WTC11 (cell line): Measurements from ENCODE around the gene AADACL4. TPM values are rescaled to one million over a fixed set of nuclear protein-coding genes. Genes with fewer than 3 reads are reported as not detected.

Source experiments
- ATAC-seq: fragments of 200-7000 bp; cut with Tn5 transposase; 2 replicates; pipeline ENCODE4 v1.10.0; 2021; ENCODE audit warnings: mild to moderate bottlenecking, moderate library complexity
- CTCF ChIA-PET: fragments of 300-600 bp; sonication (Branson Sonifier 250); formaldehyde crosslinking; loops from one replicate; lab custom pipeline; 2021; ENCODE audit warnings: antibody characterized with exemption; lab: Charles Lee
- POLR2A ChIA-PET: fragments of 350-600 bp; sonication (Branson Sonifier 250); formaldehyde crosslinking; loops from one replicate; lab custom pipeline; 2021; ENCODE audit warnings: antibody characterized with exemption; lab: Charles Lee
- DNase-seq: peaks from one replicate; pipeline ENCODE4 v3.0.0; 2021; ENCODE audit warnings: low spot score
- H3K27ac Mint-ChIP-seq: 2 replicates; pipeline ENCODE4 v1.8.0; 2021; ENCODE audit warnings: mixed read lengths
- H3K27me3 Mint-ChIP-seq: 2 replicates; pipeline ENCODE4 v1.8.0; 2021; ENCODE audit warnings: low read depth, mild to moderate bottlenecking, moderate library complexity, mixed read lengths
- H3K36me3 Mint-ChIP-seq: 2 replicates; pipeline ENCODE4 v1.8.0; 2021; ENCODE audit warnings: mixed read lengths
- H3K4me1 Mint-ChIP-seq: 2 replicates; pipeline ENCODE4 v1.8.0; 2022; ENCODE audit warnings: mixed read lengths
- H3K4me3 Mint-ChIP-seq: 2 replicates; pipeline ENCODE4 v1.8.0; 2021; ENCODE audit warnings: mild to moderate bottlenecking, moderate library complexity, mixed read lengths
- H3K9me3 Mint-ChIP-seq: 2 replicates; pipeline ENCODE4 v1.8.0; 2021; ENCODE audit warnings: mixed read lengths
- FOXK1 ChIP-seq: sonication (generic); formaldehyde crosslinking; IDR thresholded peaks from 2 replicates; pipeline ENCODE4 v1.8.0; 2022; ENCODE audit warnings: mild to moderate bottlenecking, moderate library complexity, missing genetic modification reagents
- HMGA2 ChIP-seq: fragments of 250-450 bp; sonication (Bioruptor Pico); IDR thresholded peaks from 2 replicates; pipeline ENCODE4 v1.4.0; 2021; ENCODE audit warnings: mild to moderate bottlenecking, moderate library complexity
- IRF2 ChIP-seq: sonication (generic); formaldehyde crosslinking; IDR thresholded peaks from 2 replicates; pipeline ENCODE4 v1.8.0; 2022; ENCODE audit warnings: low read depth, missing genetic modification reagents, borderline replicate concordance
- NFATC4 ChIP-seq: fragments of 250-450 bp; sonication (Bioruptor Pico); IDR thresholded peaks from 2 replicates; pipeline ENCODE4 v1.9.0; 2021; ENCODE audit warnings: mild to moderate bottlenecking
- NFYB ChIP-seq: sonication (generic); formaldehyde crosslinking; conservative IDR thresholded peaks from 2 replicates; pipeline ENCODE4 v1.8.0; 2022; ENCODE audit warnings: low read depth, missing genetic modification reagents
- NR3C1 ChIP-seq: sonication (generic); formaldehyde crosslinking; conservative IDR thresholded peaks from 2 replicates; pipeline ENCODE4 v1.8.1; 2023; ENCODE audit warnings: low read depth, mild to moderate bottlenecking, missing genetic modification reagents
- PRRX2 ChIP-seq: fragments of 250-450 bp; sonication (Bioruptor Pico); IDR thresholded peaks from 2 replicates; pipeline ENCODE4 v1.8.0; 2021; ENCODE audit warnings: mild to moderate bottlenecking
- SP1 ChIP-seq: sonication (generic); formaldehyde crosslinking; conservative IDR thresholded peaks from 2 replicates; pipeline ENCODE4 v1.8.1; 2022; ENCODE audit warnings: missing genetic modification reagents
- TP53 ChIP-seq: sonication (generic); formaldehyde crosslinking; IDR thresholded peaks from 2 replicates; pipeline ENCODE4 v1.8.1; 2023; ENCODE audit warnings: mild to moderate bottlenecking, missing genetic modification reagents
- ZNF138 ChIP-seq: sonication (generic); formaldehyde crosslinking; conservative IDR thresholded peaks from 2 replicates; pipeline ENCODE4 v1.8.1; 2022; ENCODE audit warnings: mild to moderate bottlenecking, moderate library complexity, missing genetic modification reagents
- ZNF263 ChIP-seq: sonication (generic); formaldehyde crosslinking; IDR thresholded peaks from 2 replicates; pipeline ENCODE4 v1.8.1; 2022; ENCODE audit warnings: low read depth, mild to moderate bottlenecking, moderate library complexity, missing genetic modification reagents
- total RNA-seq: library from RNA; stranded (reverse); gene quantifications from 3 replicates; pipeline ENCODE4 v1.2.3, GENCODE V29; 2021
- TF ChIP-seq, protein P1 (sequence below): sonication (generic); formaldehyde crosslinking; IDR thresholded peaks from 2 replicates; pipeline ENCODE4 v1.8.1; 2023; ENCODE audit warnings: mild to moderate bottlenecking, missing genetic modification reagents, moderate library complexity
- TF ChIP-seq, protein P2 (sequence below): sonication (generic); formaldehyde crosslinking; IDR thresholded peaks from 2 replicates; pipeline ENCODE4 v1.8.0; 2022; ENCODE audit warnings: mild to moderate bottlenecking, missing genetic modification reagents
- TF ChIP-seq, protein P3 (sequence below): sonication (generic); formaldehyde crosslinking; IDR thresholded peaks from 2 replicates; pipeline ENCODE4 v1.8.1; 2022; ENCODE audit warnings: mild to moderate bottlenecking, moderate library complexity, missing genetic modification reagents
- TF ChIP-seq, protein P4 (sequence below): sonication (generic); formaldehyde crosslinking; IDR thresholded peaks from 2 replicates; pipeline ENCODE4 v1.8.1; 2023; ENCODE audit warnings: mild to moderate bottlenecking, moderate library complexity, missing genetic modification reagents
- TF ChIP-seq, protein P5 (sequence below): sonication (generic); formaldehyde crosslinking; IDR thresholded peaks from 2 replicates; pipeline ENCODE4 v1.8.0; 2022; ENCODE audit warnings: missing genetic modification reagents
- TF ChIP-seq, protein P6 (sequence below): sonication (generic); formaldehyde crosslinking; IDR thresholded peaks from 2 replicates; pipeline ENCODE4 v1.8.0; 2022; ENCODE audit warnings: mild to moderate bottlenecking, missing genetic modification reagents
- TF ChIP-seq, protein P7 (sequence below): fragments of 250-450 bp; sonication (Bioruptor Pico); IDR thresholded peaks from 2 replicates; pipeline ENCODE4 v2.1.2; 2022; ENCODE audit warnings: mild to moderate bottlenecking, moderate library complexity
- TF ChIP-seq, protein P8 (sequence below): sonication (generic); formaldehyde crosslinking; IDR thresholded peaks from 2 replicates; pipeline ENCODE4 v1.8.0; 2022; ENCODE audit warnings: mild to moderate bottlenecking, missing genetic modification reagents
- TF ChIP-seq, protein P9 (sequence below): fragments of 250-450 bp; sonication (Bioruptor Pico); IDR thresholded peaks from 2 replicates; pipeline ENCODE4 v1.8.0; 2021; ENCODE audit warnings: mild to moderate bottlenecking
- TF ChIP-seq, protein P10 (sequence below): sonication (generic); formaldehyde crosslinking; IDR thresholded peaks from 2 replicates; pipeline ENCODE4 v1.8.1; 2022; ENCODE audit warnings: low read depth, missing genetic modification reagents, borderline replicate concordance

AADACL4 gene
- total RNA-seq, 1 experiment from 2014 or later, result 0.11 TPM

DNA sequence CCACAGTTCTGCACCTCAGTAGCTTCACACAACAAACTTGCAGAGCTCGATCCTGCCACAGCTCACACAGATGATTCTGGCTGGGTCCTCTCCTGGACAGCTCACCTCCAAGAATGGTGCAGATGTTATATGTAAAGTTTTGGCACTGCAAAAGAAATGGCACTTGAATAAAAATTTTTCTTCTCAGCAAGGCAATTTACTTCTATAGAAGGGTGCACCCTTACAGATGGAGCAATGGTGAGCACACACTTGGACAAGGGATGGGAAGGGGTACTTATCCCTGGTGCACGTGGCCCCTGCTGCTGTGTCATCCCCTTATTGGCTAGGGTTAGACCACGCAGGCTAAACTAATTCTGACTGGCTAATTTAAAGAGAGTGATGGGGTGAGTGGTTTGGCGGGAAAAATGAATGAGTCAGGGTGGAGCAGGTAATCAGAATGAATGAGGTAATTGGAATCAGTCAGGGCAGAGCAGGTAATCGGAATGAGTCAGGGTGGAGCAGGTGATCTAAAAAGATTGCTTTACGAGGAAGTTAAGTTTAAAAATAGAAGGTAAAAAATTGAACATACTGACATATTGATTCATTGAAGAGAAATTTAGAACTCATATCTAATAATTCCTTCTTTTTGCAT is 60.1 kb downstream of the AADACL4 start:
- no peak for ATAC-seq
- no peak overlapping the region for H3K27ac Mint-ChIP-seq
- ChIA-PET POLR2A (no interaction called here), CTCF (no interaction called here)
- peaks cover 33% of the 10 kb centered on the region for H3K36me3 Mint-ChIP-seq
- no peak for TF ChIP-seq NFATC4 (CRISPR knock-in tag)
- TF ChIP-seq, protein P1, sequence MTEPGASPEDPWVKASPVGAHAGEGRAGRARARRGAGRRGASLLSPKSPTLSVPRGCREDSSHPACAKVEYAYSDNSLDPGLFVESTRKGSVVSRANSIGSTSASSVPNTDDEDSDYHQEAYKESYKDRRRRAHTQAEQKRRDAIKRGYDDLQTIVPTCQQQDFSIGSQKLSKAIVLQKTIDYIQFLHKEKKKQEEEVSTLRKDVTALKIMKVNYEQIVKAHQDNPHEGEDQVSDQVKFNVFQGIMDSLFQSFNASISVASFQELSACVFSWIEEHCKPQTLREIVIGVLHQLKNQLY (CRISPR knock-in tag), result no peak
- TF ChIP-seq, protein P2, sequence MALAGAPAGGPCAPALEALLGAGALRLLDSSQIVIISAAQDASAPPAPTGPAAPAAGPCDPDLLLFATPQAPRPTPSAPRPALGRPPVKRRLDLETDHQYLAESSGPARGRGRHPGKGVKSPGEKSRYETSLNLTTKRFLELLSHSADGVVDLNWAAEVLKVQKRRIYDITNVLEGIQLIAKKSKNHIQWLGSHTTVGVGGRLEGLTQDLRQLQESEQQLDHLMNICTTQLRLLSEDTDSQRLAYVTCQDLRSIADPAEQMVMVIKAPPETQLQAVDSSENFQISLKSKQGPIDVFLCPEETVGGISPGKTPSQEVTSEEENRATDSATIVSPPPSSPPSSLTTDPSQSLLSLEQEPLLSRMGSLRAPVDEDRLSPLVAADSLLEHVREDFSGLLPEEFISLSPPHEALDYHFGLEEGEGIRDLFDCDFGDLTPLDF (CRISPR knock-in tag), result no peak
- TF ChIP-seq, protein P3, sequence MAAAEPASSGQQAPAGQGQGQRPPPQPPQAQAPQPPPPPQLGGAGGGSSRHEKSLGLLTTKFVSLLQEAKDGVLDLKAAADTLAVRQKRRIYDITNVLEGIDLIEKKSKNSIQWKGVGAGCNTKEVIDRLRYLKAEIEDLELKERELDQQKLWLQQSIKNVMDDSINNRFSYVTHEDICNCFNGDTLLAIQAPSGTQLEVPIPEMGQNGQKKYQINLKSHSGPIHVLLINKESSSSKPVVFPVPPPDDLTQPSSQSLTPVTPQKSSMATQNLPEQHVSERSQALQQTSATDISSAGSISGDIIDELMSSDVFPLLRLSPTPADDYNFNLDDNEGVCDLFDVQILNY (CRISPR knock-in tag), result no peak
- TF ChIP-seq, protein P4, sequence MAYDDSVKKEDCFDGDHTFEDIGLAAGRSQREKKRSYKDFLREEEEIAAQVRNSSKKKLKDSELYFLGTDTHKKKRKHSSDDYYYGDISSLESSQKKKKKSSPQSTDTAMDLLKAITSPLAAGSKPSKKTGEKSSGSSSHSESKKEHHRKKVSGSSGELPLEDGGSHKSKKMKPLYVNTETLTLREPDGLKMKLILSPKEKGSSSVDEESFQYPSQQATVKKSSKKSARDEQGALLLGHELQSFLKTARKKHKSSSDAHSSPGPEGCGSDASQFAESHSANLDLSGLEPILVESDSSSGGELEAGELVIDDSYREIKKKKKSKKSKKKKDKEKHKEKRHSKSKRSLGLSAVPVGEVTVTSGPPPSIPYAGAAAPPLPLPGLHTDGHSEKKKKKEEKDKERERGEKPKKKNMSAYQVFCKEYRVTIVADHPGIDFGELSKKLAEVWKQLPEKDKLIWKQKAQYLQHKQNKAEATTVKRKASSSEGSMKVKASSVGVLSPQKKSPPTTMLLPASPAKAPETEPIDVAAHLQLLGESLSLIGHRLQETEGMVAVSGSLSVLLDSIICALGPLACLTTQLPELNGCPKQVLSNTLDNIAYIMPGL (CRISPR knock-in tag), result no peak
- TF ChIP-seq, protein P5, sequence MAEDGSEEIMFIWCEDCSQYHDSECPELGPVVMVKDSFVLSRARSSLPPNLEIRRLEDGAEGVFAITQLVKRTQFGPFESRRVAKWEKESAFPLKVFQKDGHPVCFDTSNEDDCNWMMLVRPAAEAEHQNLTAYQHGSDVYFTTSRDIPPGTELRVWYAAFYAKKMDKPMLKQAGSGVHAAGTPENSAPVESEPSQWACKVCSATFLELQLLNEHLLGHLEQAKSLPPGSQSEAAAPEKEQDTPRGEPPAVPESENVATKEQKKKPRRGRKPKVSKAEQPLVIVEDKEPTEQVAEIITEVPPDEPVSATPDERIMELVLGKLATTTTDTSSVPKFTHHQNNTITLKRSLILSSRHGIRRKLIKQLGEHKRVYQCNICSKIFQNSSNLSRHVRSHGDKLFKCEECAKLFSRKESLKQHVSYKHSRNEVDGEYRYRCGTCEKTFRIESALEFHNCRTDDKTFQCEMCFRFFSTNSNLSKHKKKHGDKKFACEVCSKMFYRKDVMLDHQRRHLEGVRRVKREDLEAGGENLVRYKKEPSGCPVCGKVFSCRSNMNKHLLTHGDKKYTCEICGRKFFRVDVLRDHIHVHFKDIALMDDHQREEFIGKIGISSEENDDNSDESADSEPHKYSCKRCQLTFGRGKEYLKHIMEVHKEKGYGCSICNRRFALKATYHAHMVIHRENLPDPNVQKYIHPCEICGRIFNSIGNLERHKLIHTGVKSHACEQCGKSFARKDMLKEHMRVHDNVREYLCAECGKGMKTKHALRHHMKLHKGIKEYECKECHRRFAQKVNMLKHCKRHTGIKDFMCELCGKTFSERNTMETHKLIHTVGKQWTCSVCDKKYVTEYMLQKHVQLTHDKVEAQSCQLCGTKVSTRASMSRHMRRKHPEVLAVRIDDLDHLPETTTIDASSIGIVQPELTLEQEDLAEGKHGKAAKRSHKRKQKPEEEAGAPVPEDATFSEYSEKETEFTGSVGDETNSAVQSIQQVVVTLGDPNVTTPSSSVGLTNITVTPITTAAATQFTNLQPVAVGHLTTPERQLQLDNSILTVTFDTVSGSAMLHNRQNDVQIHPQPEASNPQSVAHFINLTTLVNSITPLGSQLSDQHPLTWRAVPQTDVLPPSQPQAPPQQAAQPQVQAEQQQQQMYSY (CRISPR knock-in tag), result no peak
- TF ChIP-seq, protein P6, sequence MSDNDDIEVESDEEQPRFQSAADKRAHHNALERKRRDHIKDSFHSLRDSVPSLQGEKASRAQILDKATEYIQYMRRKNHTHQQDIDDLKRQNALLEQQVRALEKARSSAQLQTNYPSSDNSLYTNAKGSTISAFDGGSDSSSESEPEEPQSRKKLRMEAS (CRISPR knock-in tag), result no peak
- no peak for TF ChIP-seq ZNF263 (CRISPR knock-in tag)
- no peak for TF ChIP-seq SP1 (CRISPR knock-in tag)
- no peak for TF ChIP-seq HMGA2 (CRISPR knock-in tag)
- no peak for TF ChIP-seq FOXK1 (CRISPR knock-in tag)
- no peak for TF ChIP-seq NR3C1 (CRISPR knock-in tag)
- TF ChIP-seq IRF2 (CRISPR knock-in tag), result no peak
- H3K4me3 Mint-ChIP-seq, result no peak overlapping the region
- DNase-seq, result no peak
- H3K9me3 Mint-ChIP-seq, result peaks cover 42% of the 10 kb centered on the region
- H3K4me1 Mint-ChIP-seq, result no peaks in the 10 kb centered on the region
- peaks cover 15% of the 10 kb centered on the region for H3K27me3 Mint-ChIP-seq

DNA sequence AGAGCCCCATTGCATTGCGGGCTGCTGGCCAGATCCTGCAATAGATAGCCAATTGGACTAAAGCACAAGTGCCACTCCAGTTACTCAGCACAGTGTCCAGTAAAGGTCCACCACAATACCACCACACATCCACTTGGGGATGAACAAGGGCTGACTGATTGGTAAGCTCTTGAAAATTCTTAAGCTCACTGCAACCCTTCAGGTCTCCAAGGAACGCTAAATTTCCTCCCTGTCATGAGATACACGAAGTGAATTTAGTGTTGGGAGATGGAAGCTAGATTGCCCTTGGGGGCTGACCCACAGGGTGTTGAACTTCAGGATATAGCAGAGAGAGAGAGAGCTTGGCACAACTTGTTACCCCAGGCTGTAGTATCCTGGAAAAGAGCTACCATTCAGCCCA is 62.2 kb downstream of the AADACL4 start:
- ChIA-PET CTCF (no interaction called here), POLR2A (no interaction called here)
- DNase-seq (no peak), ATAC-seq (no peak)
- Mint-ChIP-seq H3K27ac (no peak overlapping the region), H3K4me3 (no peak overlapping the region), H3K9me3 (peaks cover 36% of the 10 kb centered on the region), H3K36me3 (peaks cover 30% of the 10 kb centered on the region), H3K27me3 (peaks cover 15% of the 10 kb centered on the region), H3K4me1 (peaks cover 6% of the 10 kb centered on the region; the same call in 1 of the 2 replicates)
- TF ChIP-seq, protein P7, sequence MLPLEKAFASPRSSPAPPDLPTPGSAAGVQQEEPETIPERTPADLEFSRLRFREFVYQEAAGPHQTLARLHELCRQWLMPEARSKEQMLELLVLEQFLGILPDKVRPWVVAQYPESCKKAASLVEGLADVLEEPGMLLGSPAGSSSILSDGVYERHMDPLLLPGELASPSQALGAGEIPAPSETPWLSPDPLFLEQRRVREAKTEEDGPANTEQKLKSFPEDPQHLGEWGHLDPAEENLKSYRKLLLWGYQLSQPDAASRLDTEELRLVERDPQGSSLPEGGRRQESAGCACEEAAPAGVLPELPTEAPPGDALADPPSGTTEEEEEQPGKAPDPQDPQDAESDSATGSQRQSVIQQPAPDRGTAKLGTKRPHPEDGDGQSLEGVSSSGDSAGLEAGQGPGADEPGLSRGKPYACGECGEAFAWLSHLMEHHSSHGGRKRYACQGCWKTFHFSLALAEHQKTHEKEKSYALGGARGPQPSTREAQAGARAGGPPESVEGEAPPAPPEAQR, result no peak
- TF ChIP-seq, protein P8, sequence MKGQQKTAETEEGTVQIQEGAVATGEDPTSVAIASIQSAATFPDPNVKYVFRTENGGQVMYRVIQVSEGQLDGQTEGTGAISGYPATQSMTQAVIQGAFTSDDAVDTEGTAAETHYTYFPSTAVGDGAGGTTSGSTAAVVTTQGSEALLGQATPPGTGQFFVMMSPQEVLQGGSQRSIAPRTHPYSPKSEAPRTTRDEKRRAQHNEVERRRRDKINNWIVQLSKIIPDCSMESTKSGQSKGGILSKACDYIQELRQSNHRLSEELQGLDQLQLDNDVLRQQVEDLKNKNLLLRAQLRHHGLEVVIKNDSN (CRISPR knock-in tag), result no peak
- TF ChIP-seq TP53 (no peak), NFYB (CRISPR knock-in tag) (no peak), ZNF263 (CRISPR knock-in tag) (no peak), PRRX2 (CRISPR knock-in tag) (no peak), ZNF138 (CRISPR knock-in tag) (no peak), NFATC4 (CRISPR knock-in tag) (no peak), NR3C1 (CRISPR knock-in tag) (no peak)
- TF ChIP-seq, protein P9, sequence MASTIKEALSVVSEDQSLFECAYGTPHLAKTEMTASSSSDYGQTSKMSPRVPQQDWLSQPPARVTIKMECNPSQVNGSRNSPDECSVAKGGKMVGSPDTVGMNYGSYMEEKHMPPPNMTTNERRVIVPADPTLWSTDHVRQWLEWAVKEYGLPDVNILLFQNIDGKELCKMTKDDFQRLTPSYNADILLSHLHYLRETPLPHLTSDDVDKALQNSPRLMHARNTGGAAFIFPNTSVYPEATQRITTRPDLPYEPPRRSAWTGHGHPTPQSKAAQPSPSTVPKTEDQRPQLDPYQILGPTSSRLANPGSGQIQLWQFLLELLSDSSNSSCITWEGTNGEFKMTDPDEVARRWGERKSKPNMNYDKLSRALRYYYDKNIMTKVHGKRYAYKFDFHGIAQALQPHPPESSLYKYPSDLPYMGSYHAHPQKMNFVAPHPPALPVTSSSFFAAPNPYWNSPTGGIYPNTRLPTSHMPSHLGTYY (CRISPR knock-in tag), result no peak
- TF ChIP-seq, protein P10, sequence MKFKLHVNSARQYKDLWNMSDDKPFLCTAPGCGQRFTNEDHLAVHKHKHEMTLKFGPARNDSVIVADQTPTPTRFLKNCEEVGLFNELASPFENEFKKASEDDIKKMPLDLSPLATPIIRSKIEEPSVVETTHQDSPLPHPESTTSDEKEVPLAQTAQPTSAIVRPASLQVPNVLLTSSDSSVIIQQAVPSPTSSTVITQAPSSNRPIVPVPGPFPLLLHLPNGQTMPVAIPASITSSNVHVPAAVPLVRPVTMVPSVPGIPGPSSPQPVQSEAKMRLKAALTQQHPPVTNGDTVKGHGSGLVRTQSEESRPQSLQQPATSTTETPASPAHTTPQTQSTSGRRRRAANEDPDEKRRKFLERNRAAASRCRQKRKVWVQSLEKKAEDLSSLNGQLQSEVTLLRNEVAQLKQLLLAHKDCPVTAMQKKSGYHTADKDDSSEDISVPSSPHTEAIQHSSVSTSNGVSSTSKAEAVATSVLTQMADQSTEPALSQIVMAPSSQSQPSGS (CRISPR knock-in tag), result no peak
